ENCODE results near the gene GSTK1.
"Not testable (repeated sequence)": the region's sequence is repeated elsewhere in the genome, so short reads cannot be mapped to it uniquely, and the experiment has no call there.

GSTK1 gene

GRCh38 chr7:143271240-143271639, 8.0 kb downstream of the GSTK1 start:
- no peak for DNase-seq (ENCODE audit: low spot score)

- DNase-seq (ENCODE audit: low spot score): no peak
Measured at GRCh38 chr7:143272871-143273270, 9.6 kb downstream of the GSTK1 start.

- DNase-seq (ENCODE audit: low spot score): peak; percentile 64
Measured at GRCh38 chr7:143279186-143280098, 16.2 kb downstream of the GSTK1 start.

GRCh38 chr7:143280160-143280559, 16.9 kb downstream of the GSTK1 start:
- DNase-seq (ENCODE audit: low spot score): no peak

- no peak for DNase-seq (ENCODE audit: low spot score)
Measured at GRCh38 chr7:143280566-143280965, 17.3 kb downstream of the GSTK1 start.

GRCh38 chr7:143281529-143281928, 18.3 kb downstream of the GSTK1 start:
- DNase-seq (ENCODE audit: low spot score): no peak

GRCh38 chr7:143282124-143282523, 18.9 kb downstream of the GSTK1 start:
- DNase-seq (ENCODE audit: low spot score): no peak

GRCh38 chr7:143283381-143283780, 20.1 kb downstream of the GSTK1 start:
- DNase-seq (ENCODE audit: low spot score): peak; percentile 45

GRCh38 chr7:143284591-143285469, 21.6 kb downstream of the GSTK1 start, which contains the start of gene TMEM139:
TMEM139 (plus strand) TSS chr7:143284958; CDS start chr7:143285958, 1,000 bp downstream.
- DNase-seq (ENCODE audit: low spot score): peak; percentile 84

GRCh38 chr7:143285470-143285778, 22.2 kb downstream of the GSTK1 start:
- DNase-seq (ENCODE audit: low spot score): peak; percentile 95

- DNase-seq (ENCODE audit: low spot score): no peak
Measured at GRCh38 chr7:143285806-143286521, 22.7 kb downstream of the GSTK1 start.

- DNase-seq (ENCODE audit: low spot score): no peak
Measured at GRCh38 chr7:143286522-143286890, 23.3 kb downstream of the GSTK1 start.

- DNase-seq (ENCODE audit: low spot score): no peak
Measured at GRCh38 chr7:143287339-143287934, 24.2 kb downstream of the GSTK1 start.

- peak; percentile 99 for DNase-seq (ENCODE audit: low spot score)
Measured at GRCh38 chr7:143287935-143288826, 24.9 kb downstream of the GSTK1 start, which contains the start of gene CASP2. CASP2 (plus strand) TSS chr7:143288351; CDS start chr7:143288456, 105 bp downstream.

GRCh38 chr7:143288836-143289235, 25.6 kb downstream of the GSTK1 start:
- no peak for DNase-seq (ENCODE audit: low spot score)

- DNase-seq (ENCODE audit: low spot score): no peak
Measured at GRCh38 chr7:143289421-143289820, 26.2 kb downstream of the GSTK1 start.

- DNase-seq (ENCODE audit: low spot score): not testable (repeated sequence)
Measured at GRCh38 chr7:143289888-143290287, 26.6 kb downstream of the GSTK1 start.

GRCh38 chr7:143290293-143290692, 27.1 kb downstream of the GSTK1 start:
- DNase-seq (ENCODE audit: low spot score): no peak

- no peak for DNase-seq (ENCODE audit: low spot score)
Measured at GRCh38 chr7:143292876-143293275, 29.6 kb downstream of the GSTK1 start.

GRCh38 chr7:143295870-143296269, 32.6 kb downstream of the GSTK1 start:
- DNase-seq (ENCODE audit: low spot score): no peak

- DNase-seq (ENCODE audit: low spot score): no peak
Measured at GRCh38 chr7:143296686-143297085, 33.4 kb downstream of the GSTK1 start.

Data from LoVo (cell line).